ENCODE measurements around the gene GPI. TPM values are rescaled to one million over a fixed set of nuclear protein-coding genes. Genes with fewer than 3 reads are reported as not detected.

The GPI gene
- total RNA-seq, 1 donor from 2014 or later = 213 TPM

DNA sequence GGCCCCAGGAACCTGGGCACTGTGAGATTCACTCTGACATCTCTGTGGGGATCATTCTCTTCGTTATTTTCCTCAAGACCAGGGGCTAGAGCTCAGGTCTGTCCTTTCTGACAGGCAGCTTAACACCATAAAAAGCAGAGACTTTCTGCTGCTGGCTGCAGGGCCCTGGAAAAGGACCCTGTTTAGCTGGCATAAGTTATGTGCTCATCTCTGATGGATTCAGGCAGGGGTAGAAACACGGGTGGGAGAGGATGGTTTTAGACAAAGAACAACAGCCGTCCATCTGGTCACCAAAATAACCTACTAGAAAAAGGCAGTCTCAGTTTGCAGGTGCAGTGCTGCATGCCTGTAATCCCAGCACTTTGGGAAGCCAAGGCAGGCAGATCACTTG is 2.3 kb upstream of the GPI start:
- TF ChIP-seq, protein P1, sequence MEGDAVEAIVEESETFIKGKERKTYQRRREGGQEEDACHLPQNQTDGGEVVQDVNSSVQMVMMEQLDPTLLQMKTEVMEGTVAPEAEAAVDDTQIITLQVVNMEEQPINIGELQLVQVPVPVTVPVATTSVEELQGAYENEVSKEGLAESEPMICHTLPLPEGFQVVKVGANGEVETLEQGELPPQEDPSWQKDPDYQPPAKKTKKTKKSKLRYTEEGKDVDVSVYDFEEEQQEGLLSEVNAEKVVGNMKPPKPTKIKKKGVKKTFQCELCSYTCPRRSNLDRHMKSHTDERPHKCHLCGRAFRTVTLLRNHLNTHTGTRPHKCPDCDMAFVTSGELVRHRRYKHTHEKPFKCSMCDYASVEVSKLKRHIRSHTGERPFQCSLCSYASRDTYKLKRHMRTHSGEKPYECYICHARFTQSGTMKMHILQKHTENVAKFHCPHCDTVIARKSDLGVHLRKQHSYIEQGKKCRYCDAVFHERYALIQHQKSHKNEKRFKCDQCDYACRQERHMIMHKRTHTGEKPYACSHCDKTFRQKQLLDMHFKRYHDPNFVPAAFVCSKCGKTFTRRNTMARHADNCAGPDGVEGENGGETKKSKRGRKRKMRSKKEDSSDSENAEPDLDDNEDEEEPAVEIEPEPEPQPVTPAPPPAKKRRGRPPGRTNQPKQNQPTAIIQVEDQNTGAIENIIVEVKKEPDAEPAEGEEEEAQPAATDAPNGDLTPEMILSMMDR (IDR thresholded peaks at IDR 0.05; ENCODE audit: partially characterized antibody, unreplicated experiment) = no peak
- Mint-ChIP-seq H3K4me3 (ENCODE audit: unreplicated experiment) (no peak overlapping the region), H3K4me1 (ENCODE audit: low read depth, unreplicated experiment) (peaks cover 10% of the 10 kb centered on the region), H3K27ac (ENCODE audit: unreplicated experiment) (no peak overlapping the region), H3K27me3 (ENCODE audit: unreplicated experiment) (peaks cover 18% of the 10 kb centered on the region), H3K9me3 (ENCODE audit: unreplicated experiment) (peaks cover 9% of the 10 kb centered on the region), H3K36me3 (ENCODE audit: unreplicated experiment) (no peaks in the 10 kb centered on the region)
- DNase-seq = no peak

DNA sequence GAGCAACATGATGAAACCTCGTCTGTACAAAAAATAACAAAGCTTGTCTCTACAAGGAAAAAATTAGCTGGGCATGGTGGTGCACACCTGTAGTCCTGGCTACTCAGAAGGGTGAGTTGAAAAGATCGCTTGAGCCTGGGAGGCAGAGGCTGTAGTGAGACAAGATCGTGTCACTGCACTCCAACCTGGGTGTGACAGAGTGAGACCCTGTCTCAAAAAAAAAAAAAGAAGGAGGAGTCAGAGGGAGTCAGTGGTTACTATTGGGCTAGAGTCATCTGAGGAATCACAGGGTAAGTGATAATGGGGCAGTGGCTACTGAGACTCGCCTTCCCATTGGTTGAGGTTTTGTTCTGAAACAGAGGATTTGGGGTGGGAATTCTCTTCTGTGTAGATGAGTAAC is 1.9 kb upstream of the GPI start:
- peaks cover 18% of the 10 kb centered on the region for H3K27me3 Mint-ChIP-seq (ENCODE audit: unreplicated experiment)
- H3K4me1 Mint-ChIP-seq (ENCODE audit: low read depth, unreplicated experiment) = peaks cover 10% of the 10 kb centered on the region
- H3K9me3 Mint-ChIP-seq (ENCODE audit: unreplicated experiment) = peaks cover 9% of the 10 kb centered on the region
- no peak overlapping the region for H3K4me3 Mint-ChIP-seq (ENCODE audit: unreplicated experiment)
- no peaks in the 10 kb centered on the region for H3K36me3 Mint-ChIP-seq (ENCODE audit: unreplicated experiment)
- no peak for DNase-seq
- H3K27ac Mint-ChIP-seq (ENCODE audit: unreplicated experiment) = no peak overlapping the region
- TF ChIP-seq, protein P1 (IDR thresholded peaks at IDR 0.05; ENCODE audit: partially characterized antibody, unreplicated experiment) = no peak

- Mint-ChIP-seq H3K4me3 (ENCODE audit: unreplicated experiment) (peak overlapping the region; percentile 86), H3K36me3 (ENCODE audit: unreplicated experiment) (no peaks in the 10 kb centered on the region), H3K27ac (ENCODE audit: unreplicated experiment) (no peak overlapping the region), H3K9me3 (ENCODE audit: unreplicated experiment) (peaks cover 6% of the 10 kb centered on the region), H3K27me3 (ENCODE audit: unreplicated experiment) (peaks cover 16% of the 10 kb centered on the region), H3K4me1 (ENCODE audit: low read depth, unreplicated experiment) (peaks cover 10% of the 10 kb centered on the region)
- TF ChIP-seq, protein P1 (IDR thresholded peaks at IDR 0.05; ENCODE audit: partially characterized antibody, unreplicated experiment) = no peak
- no peak for DNase-seq
These were observed 1.1 kb upstream of the GPI start for GRCh38 chr19:34363930-34364329.

DNA sequence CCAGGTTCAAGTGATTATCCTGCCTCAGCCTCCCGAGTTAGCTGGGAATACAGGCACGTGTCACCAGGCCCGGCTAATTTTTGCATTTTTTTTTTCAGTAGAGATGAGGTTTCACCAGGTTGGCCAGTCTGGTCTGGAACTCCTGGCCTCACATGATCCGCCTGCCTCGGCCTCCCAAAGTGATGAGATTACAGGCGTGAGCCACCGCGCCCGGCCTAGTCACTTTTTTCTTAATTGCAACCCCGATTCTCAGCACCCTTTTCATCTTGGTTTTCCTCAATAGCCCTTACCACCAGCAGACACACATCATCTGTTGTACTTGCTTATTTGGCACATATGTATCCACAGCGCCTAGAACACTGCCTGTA is 550 bp upstream of the GPI start:
- peak overlapping the region; percentile 86 for H3K4me3 Mint-ChIP-seq (ENCODE audit: unreplicated experiment)
- no peaks in the 10 kb centered on the region for H3K36me3 Mint-ChIP-seq (ENCODE audit: unreplicated experiment)
- peaks cover 8% of the 10 kb centered on the region for H3K4me1 Mint-ChIP-seq (ENCODE audit: low read depth, unreplicated experiment)
- H3K27me3 Mint-ChIP-seq (ENCODE audit: unreplicated experiment) = peaks cover 14% of the 10 kb centered on the region
- TF ChIP-seq, protein P1 (IDR thresholded peaks at IDR 0.05; ENCODE audit: partially characterized antibody, unreplicated experiment) = no peak
- peaks cover 6% of the 10 kb centered on the region for H3K9me3 Mint-ChIP-seq (ENCODE audit: unreplicated experiment)
- peak overlapping the region; percentile 34 for H3K27ac Mint-ChIP-seq (ENCODE audit: unreplicated experiment)
- no peak for DNase-seq

- no peaks in the 10 kb centered on the region for H3K36me3 Mint-ChIP-seq (ENCODE audit: unreplicated experiment)
These were observed 736 bp downstream of the GPI start for GRCh38 chr19:34365463-34366401.

More at GRCh38 chr19:34365463-34366401, 736 bp downstream of the GPI start:
- H3K9me3 Mint-ChIP-seq (ENCODE audit: unreplicated experiment) = peaks cover 7% of the 10 kb centered on the region
- H3K27me3 Mint-ChIP-seq (ENCODE audit: unreplicated experiment) = peaks cover 8% of the 10 kb centered on the region
- DNase-seq = peak; percentile 55
- H3K4me1 Mint-ChIP-seq (ENCODE audit: low read depth, unreplicated experiment) = peaks cover 6% of the 10 kb centered on the region
- peak overlapping the region; percentile 83 for H3K27ac Mint-ChIP-seq (ENCODE audit: unreplicated experiment)
- TF ChIP-seq, protein P1 (IDR thresholded peaks at IDR 0.05; ENCODE audit: partially characterized antibody, unreplicated experiment) = no peak
- H3K4me3 Mint-ChIP-seq (ENCODE audit: unreplicated experiment) = peak overlapping the region; percentile 98

All from glutamatergic neuron (in vitro differentiated cells).